K562 (cell line): Measurements from ENCODE around the gene KCNH2. TPM values are rescaled to one million over a fixed set of nuclear protein-coding genes. Genes with fewer than 3 reads are reported as not detected.

Source experiments
- ATAC-seq: fragments of 200-7000 bp; cut with Tn5 transposase; 3 replicates; pipeline ENCODE4 v1.9.1; 2020; ENCODE audit warnings: moderate library complexity
- BruUV-seq: library from RNA; stranded (reverse); fragments of 400-500 nt; replicated peaks from 2 replicates; lab custom pipeline; 2021; lab: Mats Ljungman, UMichigan
- CTCF ChIA-PET: fragments of 300-600 bp; formaldehyde crosslinking; extraction: SDS; loops from one replicate; lab custom pipeline; 2021; ENCODE audit warnings: low intra/inter-chr PET ratio; lab: Yijun Ruan, JAX
- POLR2A ChIA-PET: fragments of 300-600, 350-650 bp; sonication (Branson Sonifier 250); formaldehyde crosslinking; extraction: SDS; loops from one replicate; lab custom pipeline; 2021; ENCODE audit warnings: antibody characterized with exemption, inconsistent platforms; lab: Yijun Ruan, JAX
- DNase-seq, 4 experiments: peaks; one replicate each; pipeline versions ENCODE4 v3.0.0 to v3.0.0-alpha.2; 2011 to 2018; ENCODE audit warnings: low spot score in 3 of 4, mixed read lengths in 3 of 4; ENCODE audit errors: extremely low read depth in 1 of 4
- FAIRE-seq: peaks from 2 replicates; lab custom pipeline; 2011; peaks lifted over from hg19 to GRCh38; lab: Jason Lieb, UNC
- H2AFZ ChIP-seq: 2 replicates; pipeline ENCODE4 v1.6.0; 2011; ENCODE audit warnings: low read depth, low read length, control low read depth, inconsistent platforms
- H3K27ac ChIP-seq: fragments of 200-600 bp; 3 replicates; pipeline ENCODE4 v1.8.0; 2011; ENCODE audit warnings: low read depth, mild to moderate bottlenecking, control low read depth, inconsistent platforms, low read length, moderate library complexity, mixed read lengths; ENCODE audit errors: extremely low read depth
- H3K27me3 ChIP-seq, 2 experiments: fragments of 300-600 bp in 1 of 2; 2 replicates in 1 of 2; 3 replicates in 1 of 2; pipeline versions ENCODE4 v1.6.0 to v1.8.0; 2011; ENCODE audit warnings: inconsistent platforms in 2 of 2, low read length in 2 of 2, mild to moderate bottlenecking in 1 of 2, mixed read lengths in 1 of 2, moderate library complexity in 1 of 2; ENCODE audit not compliant: control insufficient read depth in 2 of 2, insufficient read depth in 2 of 2
- H3K36me3 ChIP-seq: fragments of 300-600 bp; 3 replicates; pipeline ENCODE4 v1.8.0; 2011; ENCODE audit warnings: mild to moderate bottlenecking, low read length, inconsistent platforms; ENCODE audit not compliant: control insufficient read depth, insufficient read depth
- H3K4me1 ChIP-seq, 2 experiments: fragments of 200-600 bp in 1 of 2; replicated peaks in 1 of 2; 2 replicates in 1 of 2; 3 replicates in 1 of 2; pipeline versions ENCODE4 v1.5.1 to v1.8.0; 2011; ENCODE audit warnings: inconsistent platforms in 2 of 2, low read length in 2 of 2, mild to moderate bottlenecking in 1 of 2, mixed read lengths in 1 of 2, moderate library complexity in 1 of 2; ENCODE audit not compliant: control insufficient read depth in 2 of 2, insufficient read depth in 2 of 2
- H3K4me2 ChIP-seq: 2 replicates; pipeline ENCODE4 v1.6.1; 2011; ENCODE audit warnings: low read length, control low read depth, inconsistent platforms, mixed read lengths; ENCODE audit not compliant: insufficient read depth
- H3K4me3 ChIP-seq: fragments of 200-600 bp; sonication (generic), shearing (Covaris generic); 2 replicates; pipeline ENCODE4 v1.5.1; 2016; ENCODE audit warnings: control low read depth, inconsistent platforms
- H3K79me2 ChIP-seq: fragments of 200-600 bp; 3 replicates; pipeline ENCODE4 v1.8.0; 2011; ENCODE audit warnings: low read length, inconsistent platforms; ENCODE audit not compliant: control insufficient read depth, insufficient read depth
- H3K9ac ChIP-seq, 2 experiments: 2 replicates each; pipeline versions ENCODE4 v1.6.0 to v1.6.1; 2011; ENCODE audit warnings: low read depth in 2 of 2, low read length in 2 of 2, control low read depth in 1 of 2, inconsistent platforms in 1 of 2, mild to moderate bottlenecking in 1 of 2, mixed read lengths in 1 of 2; ENCODE audit not compliant: insufficient read depth in 1 of 2
- H3K9me1 ChIP-seq: one replicate; pipeline ENCODE4 v1.6.0; 2011; ENCODE audit warnings: inconsistent platforms, mild to moderate bottlenecking, low read length, moderate library complexity; ENCODE audit not compliant: control insufficient read depth, insufficient read depth
- H3K9me3 ChIP-seq: replicated peaks from 2 replicates; pipeline ENCODE4 v1.5.1; 2011; ENCODE audit warnings: low read depth, low read length, inconsistent platforms; ENCODE audit not compliant: control insufficient read depth, insufficient read depth
- H4K20me1 ChIP-seq: replicated peaks from 2 replicates; pipeline ENCODE4 v1.6.1; 2011; ENCODE audit warnings: low read length, inconsistent platforms, mixed read lengths; ENCODE audit not compliant: control insufficient read depth, insufficient read depth
- ARID4B ChIP-seq: sonication (generic); formaldehyde crosslinking; IDR thresholded peaks from 2 replicates; pipeline ENCODE4 v1.8.0; 2022; ENCODE audit warnings: mild to moderate bottlenecking, missing genetic modification reagents
- ATF3 ChIP-seq, 2 experiments: fragments of 450-650 bp in 1 of 2; sonication (generic) in 1 of 2; formaldehyde crosslinking in 1 of 2; IDR thresholded peaks in 1 of 2; conservative IDR thresholded peaks in 1 of 2; 2 replicates each; pipeline versions ENCODE4 v1.6.1 to v1.8.1; 2016 to 2023; ENCODE audit warnings: mild to moderate bottlenecking in 2 of 2, moderate library complexity in 2 of 2, inconsistent platforms in 1 of 2, missing genetic modification reagents in 1 of 2
- ELF2 ChIP-seq: fragments of 250-450 bp; sonication (Bioruptor Pico); IDR thresholded peaks from 2 replicates; pipeline ENCODE4 v1.5.0; 2021; ENCODE audit warnings: mild to moderate bottlenecking
- HMGN3 ChIP-seq: IDR thresholded peaks from 2 replicates; pipeline ENCODE4 v1.6.1; 2011; ENCODE audit warnings: borderline replicate concordance, low read depth, mild to moderate bottlenecking, mixed read lengths, low read length; ENCODE audit not compliant: insufficient read length; ENCODE audit errors: extremely low read depth
- KDM1A ChIP-seq, 2 experiments: fragments of 450-650 bp; IDR thresholded peaks; 2 replicates each; pipeline ENCODE4 v1.6.1; 2016; ENCODE audit warnings: mild to moderate bottlenecking in 2 of 2
- MTA3 ChIP-seq: fragments of 450-650 bp; formaldehyde crosslinking; IDR thresholded peaks from 2 replicates; pipeline ENCODE4 v1.6.1; 2017; ENCODE audit warnings: mild to moderate bottlenecking, borderline replicate concordance
- NFIC ChIP-seq: fragments of 450-650 bp; IDR thresholded peaks from 2 replicates; pipeline ENCODE4 v1.6.1; 2017; ENCODE audit warnings: mild to moderate bottlenecking, inconsistent platforms
- PRMT5 ChIP-seq: sonication (generic); formaldehyde crosslinking; IDR thresholded peaks from 2 replicates; pipeline ENCODE4 v1.5.0; 2020; ENCODE audit warnings: missing genetic modification reagents
- RNF2 ChIP-seq: sonication (generic); IDR thresholded peaks from 2 replicates; pipeline ENCODE4 v1.6.1; 2016
- ZBTB9 ChIP-seq: fragments of 450-650 bp; formaldehyde crosslinking; IDR thresholded peaks from 2 replicates; pipeline ENCODE4 v1.4.0; 2020; ENCODE audit warnings: mild to moderate bottlenecking, moderate library complexity
- WGBS: fragments of 100-300 bp; shearing (Covaris generic); methylation state at CpG from one replicate; pipeline ENCODE4 v1.1.6; 2016; ENCODE audit warnings: low coverage, mixed read lengths; ENCODE audit not compliant: insufficient coverage; ENCODE audit errors: missing lambda C conversion rate; 5-methylcytosine and 5-hydroxymethylcytosine counted together
- in situ Hi-C: fragments of 300-500 bp; cut with MboI; formaldehyde crosslinking; loops from 4 replicates; pipeline ENCODE4 v1.15.0; 2018; ENCODE audit warnings: inconsistent platforms, mixed read lengths
- intact Hi-C: fragments of 100-400 bp; cut with micrococcal nuclease; formaldehyde crosslinking; loops from 2 replicates; pipeline ENCODE4 v1.14.2; 2022
- polyA plus RNA-seq, 8 experiments: library from polyadenylated mRNA; depleted of rRNA in 4 of 8; stranded (reverse) in 5 of 8; unstranded in 3 of 8; fragments of >200 nt; fragmentation: Nextera tagmentation in 2 of 8; fragmentation: Illumina TruSeq in 1 of 8; extraction: Ambion mirVana in 2 of 8; extraction: Trizol in 1 of 8; gene quantifications; 2 replicates each; pipeline versions ENCODE4 v1.2.1 to v1.2.3, GENCODE V29; 2011 to 2014; ENCODE audit warnings: inconsistent platforms in 1 of 8, missing spikeins in 1 of 8
- total RNA-seq, 7 experiments: library from RNA; depleted of rRNA in 6 of 7; stranded (reverse); fragments of >200 nt in 6 of 7; fragmentation: Illumina TruSeq in 2 of 7; extraction: Trizol in 2 of 7; gene quantifications; 2 replicates each; pipeline versions ENCODE4 v1.2.1 to v1.2.3, GENCODE V29; 2011 to 2021; ENCODE audit warnings: low replicate concordance in 1 of 7

The KCNH2 gene
- total and polyA plus RNA-seq, 9 of the 15 experiments (the other 6 are each of a cell fraction or from before 2014, with no cell fraction given), result 18.1 to 368 (median 218) TPM

- peak; percentile 41; the same call in 1 of the 2 replicates for TF ChIP-seq ARID4B (CRISPR knock-in tag)
Observed at GRCh38 chr7:150997075-150997511, 19.0 kb upstream of the KCNH2 start (continued).

GRCh38 chr7:150996376-150997074, 18.4 kb upstream of the KCNH2 start:
- ChIA-PET POLR2A (interaction anchor here (0.5 to 2.2 kb wide), 7 partner anchors 10 to 1502 kb away, joined by 3 to 17 read pairs (median 3); no protein-coding TSS in a partner anchor), CTCF (interaction anchor here (0.6 to 0.7 kb wide), 2 partner anchors 8 to 307 kb away, joined by 3 to 4 read pairs; no protein-coding TSS in a partner anchor)
- Histone ChIP-seq H4K20me1 (peaks cover 5% of the 10 kb centered on the region; the same call in 1 of the 2 replicates), H3K9ac (peak overlapping the region; percentile 38 to 87; a peak in 3 of 4 replicates), H3K79me2 (no peaks in the 10 kb centered on the region), H3K4me1 (peaks cover 49 to 71% of the 10 kb centered on the region in 2 experiments), H3K27me3 (no peaks in the 10 kb centered on the region), H3K36me3 (no peaks in the 10 kb centered on the region), H3K9me1 (no peaks in the 10 kb centered on the region), H2AFZ (peak overlapping the region; percentile 98), H3K27ac (peak overlapping the region; percentile 44; the same call in 2 of the 3 replicates), H3K4me3 (0 out of 2 replicates have a peak overlapping the region, but pooled peaks have one; percentile 17), H3K9me3 (no peaks in the 10 kb centered on the region; the same call in 1 of the 2 replicates), H3K4me2 (peak overlapping the region; percentile 46)
- peak; percentile 15 for ATAC-seq
- BruUV-seq, result no TSS peak
- 18% methylated on average over 27 of the region's 31 CpGs for WGBS
- DNase-seq, result peak; percentile 65 to 76 (median 72)
- FAIRE-seq, result no peak
- intact Hi-C loops, result loop anchor here (10.0 kb wide), 1 partner anchor 682 kb away; no protein-coding TSS in a partner anchor
- in situ Hi-C loops, result no loop called here
- TF ChIP-seq RNF2 (peak; percentile 61; the same call in 1 of the 2 replicates), ZBTB9 (CRISPR knock-in tag) (peak; percentile 20; the same call in 1 of the 2 replicates), KDM1A (IDR thresholded peaks at IDR 0.05) (0 out of 4 replicates have a peak, but pooled peaks of 1 of the 2 experiments have one; percentile 17), ATF3 (IDR thresholded peaks at IDR 0.05) (peak; percentile 41), ATF3 (CRISPR knock-in tag; conservative IDR thresholded peaks at IDR 0.05) (no peak), HMGN3 (peak; percentile 10), ELF2 (CRISPR knock-in tag) (0 out of 2 replicates have a peak, but pooled peaks have one; percentile 40), NFIC (peak; percentile 16; the same call in 1 of the 2 replicates), PRMT5 (CRISPR knock-in tag) (no peak), MTA3 (peak; percentile 26; the same call in 1 of the 2 replicates)
